UCSD-AML1 (cell line): ENCODE data around the gene DPYD.

Experiments used
- DNase-seq: peaks from one replicate; lab custom pipeline; 2025; ENCODE audit not compliant: unreplicated experiment; lab: John Stamatoyannopoulos, UW

DPYD gene

DNA sequence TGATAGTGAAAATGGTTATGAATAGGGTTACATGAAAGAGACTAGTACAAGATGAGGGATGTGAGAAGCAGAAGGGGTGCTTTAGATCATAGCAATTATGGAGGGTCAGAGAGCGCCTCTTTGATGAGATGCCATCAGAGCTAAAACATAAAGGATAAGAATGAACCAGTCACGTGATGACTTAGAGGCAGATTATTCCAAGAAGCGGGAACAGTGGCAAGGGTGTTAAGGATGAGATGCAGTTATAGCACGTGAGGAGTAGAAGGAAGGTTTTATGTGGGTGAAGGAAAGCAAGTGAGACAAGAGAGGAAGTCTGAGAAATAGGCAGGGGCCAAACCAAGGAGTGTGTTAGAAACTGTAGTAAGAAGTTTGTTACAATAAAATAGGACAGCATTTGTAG, 360.1 kb downstream of the DPYD start:
- no peak for DNase-seq

DNA sequence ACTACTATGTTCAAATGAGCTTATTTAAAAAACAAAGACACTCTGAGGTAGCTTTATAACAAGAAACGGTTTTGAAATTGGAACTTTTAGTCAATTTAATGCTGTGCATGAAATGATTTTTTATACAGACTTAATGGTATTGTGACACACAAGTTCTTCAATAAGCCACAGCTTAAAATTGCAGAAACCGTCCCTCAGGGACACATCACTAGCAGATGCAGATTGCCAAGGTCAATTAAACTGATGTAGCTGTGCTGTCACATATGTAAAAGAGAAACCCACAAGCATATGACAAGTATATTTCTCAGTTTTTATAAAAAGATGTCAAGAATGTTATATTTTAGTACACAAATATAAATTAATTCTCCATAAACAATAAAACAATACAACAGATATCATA, 366.9 kb downstream of the DPYD start:
- DNase-seq: no peak

DNA sequence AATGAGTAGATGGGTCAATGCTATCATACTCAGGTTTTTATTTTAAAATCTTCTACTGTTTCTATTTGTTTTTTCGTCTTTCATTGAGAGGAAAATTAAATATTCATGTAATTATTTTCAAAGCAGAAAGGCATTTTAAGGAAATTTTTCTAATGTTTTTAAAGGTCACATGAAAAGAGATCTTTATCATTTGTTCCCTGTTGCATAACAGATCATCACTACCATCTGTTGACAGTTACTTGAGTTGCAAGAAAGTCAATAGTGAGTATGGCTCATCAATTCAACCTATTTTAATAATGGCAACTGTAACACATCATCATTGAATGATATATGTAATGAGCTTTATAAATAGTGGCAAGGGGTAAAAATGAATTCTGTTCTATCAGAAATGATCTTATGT, 369.7 kb downstream of the DPYD start:
- no peak for DNase-seq

DNA sequence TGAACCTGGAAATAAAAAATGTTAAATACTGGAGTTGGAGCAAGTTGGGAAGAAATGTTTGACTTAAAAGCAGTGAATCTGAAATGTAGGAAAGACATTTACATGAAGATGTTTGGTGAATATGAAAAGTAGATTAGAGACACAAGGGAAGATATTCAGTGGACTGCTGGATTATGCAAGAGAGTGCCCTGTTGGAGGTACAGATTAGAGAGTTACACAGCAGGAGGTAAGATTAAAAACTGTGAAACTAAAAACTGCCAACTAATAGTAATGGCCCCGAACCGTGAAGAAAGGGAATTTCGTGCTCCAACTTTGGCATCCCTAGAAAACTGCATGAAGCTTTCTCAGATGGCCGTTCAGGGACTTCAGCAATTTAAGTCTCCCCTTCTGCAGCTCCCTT, 375.4 kb downstream of the DPYD start:
- no peak for DNase-seq

DNA sequence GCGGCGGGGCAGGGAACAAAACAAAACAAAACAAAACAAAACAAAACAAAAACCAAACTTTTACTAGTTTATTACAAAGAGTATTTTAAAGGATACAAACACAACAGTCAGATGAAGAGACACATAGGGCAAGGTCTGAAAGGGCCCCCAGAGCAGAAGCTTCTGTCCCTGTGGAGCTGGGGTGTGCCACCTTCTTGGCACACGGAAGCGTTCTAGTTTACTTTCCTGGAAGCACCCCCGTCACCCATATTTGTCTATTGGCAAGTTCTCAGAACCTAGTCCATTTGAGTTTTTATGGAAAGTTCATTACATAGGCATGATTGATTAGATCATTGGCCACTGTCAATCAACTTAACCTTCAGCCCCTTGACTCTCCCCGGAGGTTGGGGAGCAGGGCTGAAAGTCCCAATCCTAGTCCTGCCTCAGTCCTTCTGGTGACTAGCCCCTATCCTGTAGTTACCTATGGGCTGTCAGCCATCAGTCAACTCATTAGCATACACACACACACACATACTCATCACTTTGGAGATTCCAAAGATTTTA, 380.4 kb downstream of the DPYD start:
- DNase-seq: no peak

DNA sequence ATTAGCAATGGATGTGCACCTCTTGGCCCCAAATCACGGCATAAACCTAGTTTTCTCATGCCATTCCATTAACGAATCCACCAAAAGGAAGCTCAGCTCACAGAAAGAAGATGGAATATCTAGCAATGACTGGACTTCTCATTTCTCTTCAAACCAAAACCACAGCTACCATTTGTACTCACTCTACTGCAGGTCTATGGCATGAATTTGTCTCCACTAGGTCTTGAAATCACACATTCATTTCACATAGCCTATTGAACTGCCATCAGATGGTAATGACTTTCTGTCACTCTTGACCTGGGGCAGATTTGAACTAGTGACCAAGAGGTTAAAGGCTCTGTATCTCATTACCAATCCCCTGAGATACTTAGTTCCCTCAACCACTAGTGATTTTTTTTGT, 382.7 kb downstream of the DPYD start:
- DNase-seq: no peak

DNA sequence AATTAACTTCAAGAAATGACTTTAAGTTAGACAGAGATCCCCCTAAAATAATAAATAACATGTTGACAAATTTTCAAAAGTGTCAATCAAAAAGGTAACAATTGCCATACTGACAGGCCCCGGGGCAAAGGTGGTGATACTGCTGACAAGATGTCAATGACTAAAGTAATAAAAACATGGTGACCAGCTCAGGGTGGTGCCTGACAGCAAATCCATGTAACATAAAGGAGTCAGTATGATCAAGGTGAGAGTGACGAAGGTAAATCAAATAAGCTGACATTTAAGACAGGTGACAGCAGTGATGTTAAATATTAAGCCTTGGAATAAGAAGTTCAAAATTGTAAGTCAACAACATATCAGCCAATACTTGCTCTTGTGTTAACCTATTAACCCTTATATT, 387.5 kb downstream of the DPYD start:
- no peak for DNase-seq

DNA sequence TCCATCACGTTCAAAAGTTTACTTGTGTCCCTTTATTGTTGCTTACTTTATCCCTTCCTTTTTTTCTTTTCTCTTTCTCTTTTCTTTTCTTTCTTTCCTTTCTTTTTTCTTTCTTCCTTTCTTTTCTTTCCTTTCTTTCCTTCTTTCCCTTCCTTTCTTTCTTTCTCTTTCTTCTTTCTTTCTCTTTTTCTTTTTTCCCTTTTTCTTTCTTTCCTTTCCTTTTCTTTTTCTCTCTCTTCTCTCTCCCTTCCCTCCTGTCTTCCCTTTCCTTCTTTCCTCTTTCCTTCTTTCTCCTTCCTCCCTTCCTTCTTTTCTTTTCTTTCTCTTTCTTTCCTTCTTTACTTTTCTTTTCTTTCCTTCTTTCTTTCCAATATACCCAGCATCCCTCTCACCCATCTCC, 391.2 kb downstream of the DPYD start:
- no peak for DNase-seq

DNA sequence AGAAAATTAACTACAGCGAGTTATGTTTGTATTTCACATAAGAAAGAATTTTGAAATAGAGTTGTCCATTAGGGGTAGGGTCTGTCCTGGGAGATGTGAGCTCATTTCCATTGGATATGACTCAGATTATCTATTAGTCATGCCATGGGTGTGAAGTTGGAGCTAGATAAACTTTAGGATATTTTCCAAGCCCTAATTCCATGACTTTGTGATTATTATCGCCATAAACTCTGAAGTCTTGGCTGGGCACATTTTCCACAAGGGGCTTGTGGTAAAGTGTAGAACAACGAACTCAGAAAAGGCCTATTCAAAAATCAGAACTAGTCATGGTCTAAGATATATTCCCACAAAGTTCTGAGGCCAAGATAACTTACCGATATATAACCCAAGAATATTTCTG, 396.6 kb downstream of the DPYD start:
- DNase-seq: no peak

DNA sequence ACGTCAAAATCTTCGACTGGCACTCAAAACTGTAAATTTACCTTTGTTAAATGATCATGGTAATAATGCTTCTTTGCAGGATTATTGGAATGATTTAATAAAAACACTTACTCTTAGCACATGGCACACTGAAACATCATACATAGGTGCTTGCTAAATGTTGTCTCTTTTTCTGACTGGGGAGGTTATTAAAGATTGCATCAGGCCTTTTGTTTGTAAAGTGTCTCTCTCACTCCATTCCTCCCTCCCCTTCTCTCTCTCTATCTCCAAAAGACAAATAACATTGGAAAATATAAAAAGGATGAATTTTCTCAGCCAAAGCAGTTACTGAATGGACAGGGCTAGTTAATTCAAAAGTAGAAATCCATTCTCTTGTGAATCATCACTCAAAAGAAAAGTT, 404.2 kb downstream of the DPYD start:
- DNase-seq: no peak

DNA sequence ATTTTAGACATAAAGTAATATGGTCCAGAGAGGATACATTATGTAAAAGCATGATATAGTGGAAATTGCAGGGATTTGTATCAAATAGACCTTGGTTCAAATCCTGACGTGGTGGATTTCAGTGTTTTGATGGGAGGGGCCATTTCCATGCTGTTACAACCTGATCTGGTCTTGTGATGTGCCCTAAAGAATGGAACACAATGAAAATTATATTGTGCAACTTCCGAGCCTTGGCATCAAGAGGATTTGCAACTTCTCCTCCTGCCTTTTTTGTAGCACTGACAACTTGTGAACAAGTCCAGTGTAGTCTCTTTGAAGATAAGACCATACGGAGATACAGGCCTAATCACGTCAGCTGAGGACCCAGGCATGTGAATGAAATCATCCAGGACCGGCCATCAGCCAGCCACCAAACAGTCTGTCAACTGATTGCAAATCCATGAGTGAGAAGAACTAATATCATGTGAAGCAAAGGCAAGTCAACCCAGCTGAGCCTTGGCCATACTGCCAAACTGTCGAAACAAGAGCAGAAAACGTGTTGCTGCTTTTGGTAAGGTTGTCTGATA, 412.1 kb downstream of the DPYD start:
- DNase-seq: no peak

DNA sequence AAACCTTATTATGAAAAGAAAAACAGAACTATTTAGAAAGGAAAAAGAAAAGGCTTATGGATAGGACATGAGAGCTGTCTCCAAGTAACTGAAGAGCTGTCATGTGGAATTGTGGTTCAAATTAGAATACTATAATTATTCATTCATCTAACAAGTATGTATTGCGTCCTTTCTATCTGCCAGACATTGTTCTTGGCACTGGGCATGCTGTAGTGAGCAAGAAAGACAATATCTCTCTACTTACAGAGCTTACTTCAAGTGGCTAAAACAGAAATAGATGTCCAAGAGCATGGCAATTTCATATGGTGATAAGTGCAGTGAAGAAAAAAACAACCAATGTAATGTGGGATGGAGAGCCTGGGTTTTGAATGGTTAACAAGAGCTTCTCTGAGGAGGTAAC, 413.0 kb downstream of the DPYD start:
- DNase-seq: no peak

DNA sequence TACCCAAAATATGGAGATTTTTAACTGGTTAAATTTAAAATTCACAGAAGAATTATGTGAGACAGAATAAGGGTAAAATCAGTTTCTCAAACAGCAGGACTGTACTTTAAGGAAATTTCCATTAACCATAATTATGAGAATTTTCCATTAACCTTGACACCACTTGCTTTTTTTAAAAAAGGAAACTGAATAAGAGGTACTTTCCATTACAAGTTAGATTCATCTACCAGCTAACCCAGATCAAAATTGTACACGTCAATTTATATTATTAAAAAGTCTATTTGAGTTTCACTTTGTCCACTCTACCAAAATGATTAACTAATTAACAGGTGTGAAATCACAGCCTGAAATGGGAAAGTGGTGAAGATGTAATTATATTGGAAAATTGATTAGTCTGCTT, 414.5 kb downstream of the DPYD start:
- DNase-seq: no peak

DNA sequence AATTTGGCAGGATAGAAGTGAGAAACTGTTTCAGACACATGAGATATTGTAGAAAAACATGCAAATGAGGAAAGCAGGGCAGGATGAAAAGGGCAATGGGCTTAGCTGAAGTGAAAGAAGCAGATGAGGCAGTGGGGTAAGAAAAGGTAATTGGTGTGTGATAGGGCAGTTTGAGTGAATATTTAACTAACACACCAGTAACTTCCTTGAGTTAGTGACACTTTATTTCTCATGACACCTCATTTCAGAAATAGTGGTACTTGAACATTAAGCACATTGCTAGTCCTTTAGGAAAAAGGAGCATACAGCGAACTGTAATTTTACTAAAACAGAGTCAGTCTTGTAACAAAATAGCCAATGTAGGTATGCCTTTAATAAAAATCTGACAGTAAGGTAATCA, 415.0 kb downstream of the DPYD start:
- no peak for DNase-seq

DNA sequence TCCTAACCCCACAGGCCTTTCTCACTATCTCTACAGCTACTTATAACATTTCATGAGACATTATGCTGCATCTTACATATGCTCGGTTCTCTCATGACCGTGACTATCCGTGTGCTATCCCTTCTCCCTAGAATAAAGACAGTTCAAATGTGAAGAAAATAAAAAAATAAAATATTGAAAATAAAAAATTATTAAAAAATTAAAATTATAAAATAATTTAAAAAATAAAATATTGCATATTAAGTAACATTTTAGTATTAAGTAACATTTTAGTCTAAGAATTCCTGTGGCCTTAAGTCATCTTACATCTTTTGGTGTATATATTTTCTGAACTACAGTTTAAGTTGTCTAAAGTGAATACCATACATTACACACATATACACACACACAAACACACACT, 415.5 kb downstream of the DPYD start:
- DNase-seq: no peak

DNA sequence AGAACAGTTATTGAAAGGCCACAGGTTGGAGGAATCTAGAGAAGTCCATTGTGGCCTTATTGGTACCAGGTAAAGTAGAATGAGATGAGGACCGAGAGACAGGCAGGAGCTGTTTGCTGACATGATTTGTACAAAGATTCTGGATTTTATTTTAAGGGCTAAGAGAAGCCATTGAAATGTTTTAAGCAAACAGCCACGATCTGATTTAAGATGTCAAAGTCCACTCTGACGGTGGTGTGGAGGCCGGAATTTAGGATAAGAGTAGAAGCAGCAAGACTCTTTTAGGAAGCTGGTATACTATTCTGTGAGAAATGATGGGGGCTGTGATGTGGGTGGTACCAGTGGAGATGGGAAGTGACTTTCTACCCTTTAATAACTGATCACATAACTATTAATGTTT, 418.5 kb downstream of the DPYD start:
- no peak for DNase-seq

DNA sequence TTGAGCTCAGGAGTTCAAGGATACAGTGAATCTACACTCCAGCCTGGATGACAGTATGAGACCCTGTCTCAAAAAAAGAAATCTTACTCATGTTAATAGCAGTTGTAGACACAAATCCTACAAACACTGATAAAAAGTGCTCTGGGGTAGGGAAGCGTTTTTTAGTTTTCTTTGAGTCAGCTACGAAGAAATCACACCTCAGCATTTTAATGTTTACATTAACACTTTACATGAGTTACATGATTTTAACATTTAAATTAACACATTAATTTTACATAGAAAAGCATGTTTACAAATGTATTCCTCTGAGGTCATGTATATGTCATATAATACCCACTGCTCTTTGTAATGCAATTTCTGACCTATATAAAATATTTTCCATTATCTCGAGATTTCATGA, 419.2 kb downstream of the DPYD start:
- DNase-seq: no peak

DNA sequence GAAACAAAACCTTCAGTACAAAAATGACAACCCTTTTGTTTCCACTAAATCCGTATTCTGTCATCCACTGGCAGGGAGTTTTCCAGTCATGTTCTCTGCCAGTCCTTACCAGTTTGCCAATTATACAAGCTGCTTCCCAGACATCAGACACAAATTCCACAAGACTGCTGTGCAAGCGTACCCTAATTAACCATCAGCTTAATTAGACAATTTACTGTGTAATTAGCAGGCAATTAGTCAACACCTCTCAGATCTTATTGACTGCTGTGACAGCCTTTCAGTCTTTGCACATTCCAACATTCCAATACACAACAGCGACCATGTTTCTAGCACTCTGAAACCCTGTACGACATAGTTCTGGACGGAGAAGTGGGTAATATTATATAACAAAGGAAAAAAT, 420.1 kb downstream of the DPYD start:
- DNase-seq: no peak

DNA sequence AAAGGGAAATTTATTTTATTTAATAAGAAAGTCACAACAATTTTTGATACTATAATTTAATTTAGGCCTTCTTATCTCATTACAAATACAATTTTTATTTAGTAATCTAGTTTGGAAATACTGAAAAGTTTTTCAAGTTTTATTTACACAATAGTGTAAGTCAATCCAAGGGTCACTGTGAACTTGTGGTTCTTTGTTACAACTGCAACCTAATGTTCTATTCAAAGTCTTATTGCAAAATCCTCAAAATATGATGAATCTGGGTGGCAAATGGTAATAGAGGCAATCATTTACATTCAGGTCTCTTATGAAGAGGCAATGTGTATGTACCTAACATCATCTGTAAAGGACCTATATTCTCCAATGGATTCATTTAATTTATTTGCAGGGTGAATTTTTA, 421.2 kb downstream of the DPYD start:
- no peak for DNase-seq

DNA sequence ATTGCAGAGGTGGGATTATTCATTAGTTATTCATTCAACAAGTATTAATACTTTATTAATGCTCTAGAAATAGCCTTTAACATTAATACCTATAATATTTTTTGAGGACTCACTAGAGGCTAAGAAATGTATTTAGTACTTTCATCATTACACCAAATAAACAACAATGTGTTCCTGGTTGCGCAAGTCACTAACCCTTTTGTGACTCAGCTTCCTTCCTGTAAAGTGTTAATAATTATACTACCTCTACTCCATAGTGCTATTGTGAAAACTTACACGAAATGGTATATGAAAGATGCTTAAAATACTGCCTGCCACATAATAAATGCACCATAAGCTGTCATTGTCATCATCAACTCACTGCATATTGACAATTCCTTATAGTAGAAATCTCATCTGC, 431.0 kb downstream of the DPYD start:
- DNase-seq: no peak

DNA sequence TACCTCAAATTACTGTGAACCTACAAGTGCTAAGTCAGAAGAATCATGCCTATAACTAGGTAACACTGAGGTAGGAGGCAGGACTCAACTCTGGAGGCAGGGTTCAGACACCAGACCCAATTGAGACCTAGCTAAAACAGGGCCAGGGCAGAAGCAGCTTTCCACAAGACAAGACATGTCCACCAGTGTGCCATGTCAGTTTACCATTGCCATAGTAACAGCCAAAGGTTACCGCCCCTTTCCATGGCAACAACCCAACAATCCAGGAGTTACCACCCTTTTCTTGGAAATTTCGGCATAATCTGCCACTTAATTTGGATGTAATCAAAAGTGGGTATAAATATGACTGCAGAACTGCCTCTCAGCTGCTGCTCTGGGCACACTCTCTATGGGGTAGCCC, 432.3 kb downstream of the DPYD start:
- DNase-seq: no peak

DNA sequence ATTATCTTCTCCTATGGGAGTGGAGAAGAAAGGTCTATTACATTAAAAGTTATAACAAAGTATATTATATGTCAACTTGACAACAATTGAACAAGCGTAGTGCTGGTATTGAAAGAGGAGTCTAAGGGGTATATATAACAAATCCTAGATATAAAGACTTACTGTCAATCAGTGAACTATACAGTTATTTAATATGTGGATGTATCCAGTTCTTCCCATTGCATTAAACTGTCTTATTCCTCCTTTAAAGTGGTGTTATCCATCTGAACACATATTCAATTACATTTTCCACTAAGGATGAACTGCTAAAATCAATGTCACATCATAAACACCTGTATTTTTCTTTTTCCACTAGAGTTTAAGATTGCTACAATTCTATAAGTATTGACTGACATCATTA, 438.8 kb downstream of the DPYD start:
- no peak for DNase-seq

DNA sequence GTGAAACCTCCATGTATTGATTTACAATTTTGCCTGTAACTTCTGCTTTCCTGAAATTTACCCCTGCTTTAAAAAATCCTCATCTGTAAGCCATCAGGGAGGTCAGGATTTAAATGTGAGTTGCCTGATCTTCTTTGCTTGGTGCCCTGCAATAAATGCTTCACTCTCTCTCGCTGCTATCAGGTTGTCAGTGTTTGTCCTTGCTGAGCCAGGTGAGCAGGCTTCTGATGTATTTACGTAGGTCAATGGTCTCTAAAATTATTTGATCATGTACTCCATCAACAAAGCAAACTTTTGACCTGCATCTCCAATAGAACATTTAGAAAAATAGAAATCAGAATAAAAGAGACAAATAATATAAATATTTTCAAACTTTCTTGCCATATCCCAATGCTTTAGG, 453.4 kb downstream of the DPYD start:
- DNase-seq: no peak

DNA sequence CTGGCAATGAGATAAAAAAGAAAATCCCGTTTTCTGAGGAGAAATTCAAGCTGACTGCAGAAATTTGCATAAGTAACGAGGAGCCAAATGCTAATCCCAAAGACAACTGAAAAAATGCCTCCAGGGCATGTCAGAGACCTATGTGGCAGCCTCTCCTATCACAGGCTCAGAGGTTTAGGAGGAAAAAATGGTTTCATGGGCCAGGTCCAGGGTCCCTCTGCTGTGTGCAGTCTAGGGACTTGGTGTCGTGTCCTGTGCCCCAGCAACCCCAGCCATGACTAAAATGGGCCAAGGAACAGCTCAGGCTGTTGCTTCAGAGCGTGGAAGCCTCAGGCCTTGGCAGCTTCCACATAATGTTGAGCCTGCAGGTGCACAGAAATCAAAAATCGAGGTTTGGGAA, 456.5 kb downstream of the DPYD start:
- no peak for DNase-seq
